Left ventricle myocardium inferior (tissue), 1 donor: ENCODE data around the gene MOB3B. TPM values are rescaled to one million over a fixed set of nuclear protein-coding genes. Genes with fewer than 3 reads are reported as not detected.

Source experiments
- DNase-seq: peaks from one replicate; pipeline ENCODE4 v3.0.0-alpha.2; 2020
- H3K27ac ChIP-seq: fragments of 200-600 bp; replicated peaks from 2 replicates; pipeline ENCODE4 v1.8.0; 2021
- H3K27me3 ChIP-seq: fragments of 200-600 bp; 2 replicates; pipeline ENCODE4 v1.8.0; 2021; ENCODE audit warnings: low read depth
- H3K36me3 ChIP-seq: fragments of 200-600 bp; 2 replicates; pipeline ENCODE4 v1.8.0; 2021
- H3K4me1 ChIP-seq: fragments of 200-600 bp; 2 replicates; pipeline ENCODE4 v1.8.0; 2021
- H3K4me3 ChIP-seq: fragments of 200-600 bp; 2 replicates; pipeline ENCODE4 v1.8.0; 2021; ENCODE audit warnings: mild to moderate bottlenecking, moderate library complexity
- H3K9me3 ChIP-seq: fragments of 200-600 bp; replicated peaks from 2 replicates; pipeline ENCODE4 v1.8.0; 2021
- CTCF ChIP-seq: fragments of 200-600 bp; IDR thresholded peaks from 2 replicates; pipeline ENCODE4 v1.8.0; 2021; ENCODE audit warnings: antibody characterized with exemption, mild to moderate bottlenecking, borderline replicate concordance
- intact Hi-C: fragments of 100-400 bp; cut with micrococcal nuclease; formaldehyde crosslinking; loops from one replicate; pipeline ENCODE4 v1.11.0; 2022
- total RNA-seq: library from RNA; stranded (reverse); fragmentation: NEBNext Ultra II Directional; extraction: Animal tissue kit (Norgen Biotek cat#: 25700); gene quantifications from one replicate; pipeline ENCODE4 v1.2.1, GENCODE V29; 2021
- donor health status: DM: no; HTN: yes; CAD: no; lungs with severe emphysema.

The MOB3B gene
- total RNA-seq, 1 donor from 2014 or later, result 2.1 TPM

DNA sequence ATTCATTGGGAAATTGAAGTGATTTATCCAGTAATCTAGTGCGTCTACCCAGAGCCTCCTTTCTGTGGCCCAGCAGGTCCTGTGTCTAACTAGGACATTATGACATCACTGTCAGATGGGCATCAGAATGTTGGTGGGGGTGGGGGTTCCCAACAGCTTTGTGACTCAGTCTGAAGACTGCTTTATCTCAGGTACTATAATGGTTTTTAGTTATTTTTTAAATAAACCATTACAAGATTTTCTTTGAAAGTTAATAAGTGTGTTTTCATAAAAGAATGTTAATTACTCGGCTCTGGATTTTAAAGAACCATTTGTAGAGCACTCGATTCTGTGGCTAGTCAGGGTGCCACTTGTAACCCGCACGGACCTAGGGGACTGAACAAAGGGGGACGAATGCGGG, 232.6 kb downstream of the MOB3B start, which contains the start of gene EQTN:
TSS of gene EQTN (minus strand) at position 101 of the 400 bp plus-strand sequence. CDS start at position 6, 95 bp downstream.
- peaks cover 6% of the 10 kb centered on the region for H3K27me3 ChIP-seq
- H3K4me1 ChIP-seq, result no peaks in the 10 kb centered on the region
- H3K4me3 ChIP-seq, result no peak within 1 kb of the TSS
- H3K27ac ChIP-seq, result no peak within 1 kb of the TSS
- intact Hi-C loops, result no loop called here
- H3K9me3 ChIP-seq, result no peaks in the 10 kb centered on the region
- no peaks in the 10 kb centered on the region for H3K36me3 ChIP-seq
- DNase-seq, result no peak
- no peak for TF ChIP-seq CTCF

- peaks cover 11% of the 10 kb centered on the region for H3K27me3 ChIP-seq
- H3K36me3 ChIP-seq, result no peaks in the 10 kb centered on the region
- no peaks in the 10 kb centered on the region for H3K9me3 ChIP-seq
- no peak overlapping the region for H3K4me3 ChIP-seq
- no peak for DNase-seq
- no peak for TF ChIP-seq CTCF
- intact Hi-C loops, result no loop called here
- no peak overlapping the region for H3K27ac ChIP-seq
- H3K4me1 ChIP-seq, result no peaks in the 10 kb centered on the region
Measured at GRCh38 chr9:27293996-27294395, 235.6 kb downstream of the MOB3B start.

GRCh38 chr9:27292659-27293405, 236.8 kb downstream of the MOB3B start:
- Histone ChIP-seq H3K27ac (no peak overlapping the region), H3K9me3 (no peaks in the 10 kb centered on the region), H3K36me3 (no peaks in the 10 kb centered on the region), H3K27me3 (peaks cover 18% of the 10 kb centered on the region), H3K4me3 (no peak overlapping the region), H3K4me1 (no peaks in the 10 kb centered on the region)
- TF ChIP-seq CTCF, result no peak
- DNase-seq, result no peak
- intact Hi-C loops, result no loop called here

DNA sequence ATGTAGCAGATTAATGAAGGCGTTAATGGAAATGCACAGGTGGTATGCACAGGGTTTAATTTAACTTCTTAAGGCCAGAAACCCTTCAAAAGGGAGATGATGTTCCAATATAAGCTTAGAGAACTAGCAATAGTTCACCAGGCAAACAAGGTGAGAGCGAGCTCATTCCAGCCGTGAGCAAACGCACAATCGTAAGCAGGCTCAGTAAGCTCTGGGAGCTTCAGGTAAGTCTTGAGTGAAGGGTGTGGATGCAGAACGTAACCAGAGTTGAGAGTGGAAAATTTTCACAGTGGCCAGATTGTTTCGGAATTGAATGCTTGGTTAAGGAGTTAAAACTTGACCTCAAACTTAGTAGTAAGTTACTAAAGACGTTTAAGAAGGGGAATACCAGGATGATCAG, 238.3 kb downstream of the MOB3B start:
- no peak for DNase-seq
- no peaks in the 10 kb centered on the region for H3K9me3 ChIP-seq
- no peak for TF ChIP-seq CTCF
- no peak overlapping the region for H3K4me3 ChIP-seq
- no peaks in the 10 kb centered on the region for H3K36me3 ChIP-seq
- H3K4me1 ChIP-seq, result no peaks in the 10 kb centered on the region
- peaks cover 20% of the 10 kb centered on the region for H3K27me3 ChIP-seq
- intact Hi-C loops, result no loop called here
- H3K27ac ChIP-seq, result no peak overlapping the region

DNA sequence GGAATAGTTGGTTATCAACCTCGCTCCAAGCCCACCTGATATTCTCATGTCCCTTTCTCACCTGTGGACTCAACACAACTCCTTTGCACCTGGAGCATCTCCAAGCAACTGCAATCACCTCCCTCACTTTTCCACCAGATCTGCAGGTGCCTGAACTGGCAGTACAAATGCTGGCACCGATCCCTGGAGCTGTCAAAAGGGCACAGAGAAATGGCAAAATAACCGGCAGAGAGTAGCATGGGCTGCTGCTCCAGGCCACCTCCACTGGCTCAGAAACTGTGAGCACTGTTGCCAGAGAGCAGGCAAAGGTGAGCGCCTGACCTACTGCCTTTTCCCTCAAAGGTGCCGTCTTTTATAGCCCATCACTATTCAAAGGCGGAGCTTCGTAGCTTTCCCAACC, 247.3 kb downstream of the MOB3B start:
- Histone ChIP-seq H3K9me3 (no peaks in the 10 kb centered on the region), H3K4me1 (peaks cover 7% of the 10 kb centered on the region), H3K27ac (no peak overlapping the region), H3K27me3 (no peaks in the 10 kb centered on the region), H3K36me3 (no peaks in the 10 kb centered on the region), H3K4me3 (no peak overlapping the region)
- no peak for TF ChIP-seq CTCF
- DNase-seq, result no peak
- intact Hi-C loops, result no loop called here
